OCI-LY3 (cell line): ENCODE data around the gene NGEF.

Source experiments
- H2AFZ ChIP-seq: fragments of 200-600, 300-600 bp; shearing (Covaris generic); 2 replicates; pipeline ENCODE4 v1.6.0; 2014; ENCODE audit warnings: antibody characterized with exemption, low read depth, low read length
- H3K27ac ChIP-seq: fragments of 200-600, 300-600 bp; sonication (generic); 2 replicates; pipeline ENCODE4 v1.5.1; 2014; ENCODE audit warnings: mild to moderate bottlenecking, low read length, moderate library complexity, mixed read lengths
- H3K27me3 ChIP-seq: fragments of 200-600, 300-600 bp; sonication (generic); 2 replicates; pipeline ENCODE4 v1.6.1; 2014; ENCODE audit warnings: low read depth, low read length, mixed read lengths
- H3K36me3 ChIP-seq: fragments of 200-600, 300-600 bp; sonication (generic); replicated peaks from 2 replicates; pipeline ENCODE3; 2014; ENCODE audit warnings: low read depth, low read length, mixed read lengths
- H3K4me1 ChIP-seq: fragments of 300-600, 200-600 bp; sonication (generic); 2 replicates; pipeline ENCODE4 v1.6.1; 2014; ENCODE audit warnings: low read length, mixed read lengths
- H3K4me2 ChIP-seq: fragments of 200-600, 300-600 bp; sonication (generic); 2 replicates; pipeline ENCODE4 v1.6.1; 2014; ENCODE audit warnings: low read length, mixed read lengths
- H3K4me3 ChIP-seq: fragments of 300-600, 200-600 bp; sonication (generic); 2 replicates; pipeline ENCODE4 v1.5.1; 2014; ENCODE audit warnings: antibody characterized with exemption, mild to moderate bottlenecking, low read length, moderate library complexity
- H3K79me2 ChIP-seq: fragments of 300-600, 200-600 bp; shearing (Covaris generic); 2 replicates; pipeline ENCODE4 v1.6.1; 2014; ENCODE audit warnings: mild to moderate bottlenecking, low read length, mixed read lengths
- H3K9ac ChIP-seq: fragments of 300-600, 200-600 bp; shearing (Covaris generic); 2 replicates; pipeline ENCODE4 v1.6.0; 2014; ENCODE audit warnings: mild to moderate bottlenecking, low read length, moderate library complexity
- H3K9me3 ChIP-seq: fragments of 200-600, 300-600 bp; shearing (Covaris generic); 2 replicates; pipeline ENCODE4 v1.6.1; 2014; ENCODE audit warnings: low read length, mixed read lengths; ENCODE audit not compliant: insufficient read depth
- H4K20me1 ChIP-seq: fragments of 200-600, 300-600 bp; sonication (generic); 2 replicates; pipeline ENCODE4 v1.6.1; 2016; ENCODE audit warnings: low read length, mixed read lengths; ENCODE audit not compliant: insufficient read depth
- EZH2phosphoT487 ChIP-seq: fragments of 200-600 bp; shearing (Covaris generic); IDR thresholded peaks from 2 replicates; pipeline ENCODE4 v1.6.1; 2018; ENCODE audit warnings: antibody characterized with exemption, mixed run types, low read depth
- TF ChIP-seq, protein P1 (sequence below): fragments of 200-600, 300-600 bp; sonication (generic); IDR thresholded peaks from 2 replicates; pipeline ENCODE4 v1.5.1; 2014; ENCODE audit warnings: antibody characterized with exemption, low read length, low read depth

The NGEF gene

DNA sequence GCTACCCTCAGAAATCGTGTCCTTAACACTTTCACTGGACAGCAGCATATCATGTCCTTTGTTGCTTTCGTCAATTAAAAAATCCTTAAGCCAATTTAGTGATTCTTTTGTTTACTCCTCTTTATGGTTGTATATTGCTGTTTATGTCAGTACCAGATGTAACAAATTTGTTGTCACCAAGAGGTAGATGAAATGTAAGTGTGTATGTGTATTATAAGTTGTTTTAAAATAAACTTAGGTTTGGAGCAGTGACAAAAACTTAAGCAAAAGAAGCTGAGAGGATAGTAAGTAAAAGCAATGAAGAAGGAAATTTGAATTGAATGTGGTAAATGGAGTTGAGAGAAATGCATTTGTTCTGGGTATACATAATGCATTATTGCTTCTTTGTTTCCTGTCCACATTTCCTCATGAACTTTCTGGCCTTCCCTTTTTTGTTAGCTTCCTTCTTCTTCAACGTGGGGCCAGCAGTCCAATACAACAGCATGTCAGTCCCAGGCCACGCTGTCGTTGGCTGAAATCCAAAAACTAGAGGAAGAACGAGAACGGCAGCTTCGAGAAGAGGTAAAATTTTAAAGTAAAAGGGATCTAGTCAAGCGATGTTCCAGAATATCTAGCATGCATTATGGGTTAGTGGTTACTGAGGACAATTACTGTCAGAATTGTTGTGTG is 173.5 kb downstream of the NGEF start:
- Histone ChIP-seq H3K27ac (peak overlapping the region; percentile 14; the same call in 1 of the 2 replicates), H3K9me3 (no peaks in the 10 kb centered on the region), H3K9ac (no peak overlapping the region), H2AFZ (no peak overlapping the region), H3K36me3 (peaks cover 23% of the 10 kb centered on the region), H3K4me2 (no peak overlapping the region), H3K79me2 (no peaks in the 10 kb centered on the region), H4K20me1 (no peaks in the 10 kb centered on the region), H3K27me3 (no peaks in the 10 kb centered on the region), H3K4me3 (no peak overlapping the region), H3K4me1 (peaks cover 17% of the 10 kb centered on the region)
- TF ChIP-seq EZH2phosphoT487: no peak
- TF ChIP-seq, protein P1, sequence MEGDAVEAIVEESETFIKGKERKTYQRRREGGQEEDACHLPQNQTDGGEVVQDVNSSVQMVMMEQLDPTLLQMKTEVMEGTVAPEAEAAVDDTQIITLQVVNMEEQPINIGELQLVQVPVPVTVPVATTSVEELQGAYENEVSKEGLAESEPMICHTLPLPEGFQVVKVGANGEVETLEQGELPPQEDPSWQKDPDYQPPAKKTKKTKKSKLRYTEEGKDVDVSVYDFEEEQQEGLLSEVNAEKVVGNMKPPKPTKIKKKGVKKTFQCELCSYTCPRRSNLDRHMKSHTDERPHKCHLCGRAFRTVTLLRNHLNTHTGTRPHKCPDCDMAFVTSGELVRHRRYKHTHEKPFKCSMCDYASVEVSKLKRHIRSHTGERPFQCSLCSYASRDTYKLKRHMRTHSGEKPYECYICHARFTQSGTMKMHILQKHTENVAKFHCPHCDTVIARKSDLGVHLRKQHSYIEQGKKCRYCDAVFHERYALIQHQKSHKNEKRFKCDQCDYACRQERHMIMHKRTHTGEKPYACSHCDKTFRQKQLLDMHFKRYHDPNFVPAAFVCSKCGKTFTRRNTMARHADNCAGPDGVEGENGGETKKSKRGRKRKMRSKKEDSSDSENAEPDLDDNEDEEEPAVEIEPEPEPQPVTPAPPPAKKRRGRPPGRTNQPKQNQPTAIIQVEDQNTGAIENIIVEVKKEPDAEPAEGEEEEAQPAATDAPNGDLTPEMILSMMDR: no peak

- no peak overlapping the region; the same call in 1 of the 2 replicates for H2AFZ ChIP-seq
- H3K27me3 ChIP-seq: no peaks in the 10 kb centered on the region
- H3K4me2 ChIP-seq: peak overlapping the region; percentile 72
- no peaks in the 10 kb centered on the region for H3K9me3 ChIP-seq
- H3K36me3 ChIP-seq: peaks cover 20% of the 10 kb centered on the region
- TF ChIP-seq EZH2phosphoT487: no peak
- TF ChIP-seq, protein P1: no peak
- H3K79me2 ChIP-seq: no peaks in the 10 kb centered on the region
- peak overlapping the region; percentile 37 for H3K9ac ChIP-seq
- peak overlapping the region; percentile 66 for H3K27ac ChIP-seq
- H3K4me3 ChIP-seq: peak overlapping the region; percentile 50
- no peaks in the 10 kb centered on the region for H4K20me1 ChIP-seq
- peaks cover 17% of the 10 kb centered on the region for H3K4me1 ChIP-seq
Measured at GRCh38 chr2:232838406-232838874, 174.6 kb downstream of the NGEF start.

DNA sequence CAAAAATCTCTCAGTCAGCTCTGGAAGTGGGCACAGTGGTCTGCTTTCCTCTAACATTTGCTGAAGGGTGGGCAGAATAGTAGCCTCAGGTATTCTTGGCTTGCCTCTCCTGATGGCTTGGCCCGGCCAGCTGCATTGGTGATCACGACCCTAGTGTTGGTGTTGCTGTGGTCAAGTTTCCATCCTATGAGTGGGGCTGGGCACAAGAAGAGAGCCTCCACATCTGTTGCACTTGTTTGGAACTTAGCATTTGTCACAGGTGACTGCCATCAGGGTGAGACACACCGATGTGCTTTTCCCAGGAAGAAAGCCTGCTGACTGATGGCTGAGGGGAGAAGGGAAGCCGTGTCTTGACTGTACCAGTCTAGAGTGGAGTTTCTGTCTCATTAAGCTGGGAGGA is 176.1 kb downstream of the NGEF start:
- peaks cover 20% of the 10 kb centered on the region for H3K36me3 ChIP-seq
- no peak overlapping the region for H3K27ac ChIP-seq
- no peaks in the 10 kb centered on the region for H3K79me2 ChIP-seq
- H3K4me3 ChIP-seq: no peak overlapping the region
- H3K9me3 ChIP-seq: no peaks in the 10 kb centered on the region
- H3K9ac ChIP-seq: no peak overlapping the region
- no peak overlapping the region for H2AFZ ChIP-seq
- H4K20me1 ChIP-seq: no peaks in the 10 kb centered on the region
- no peaks in the 10 kb centered on the region for H3K27me3 ChIP-seq
- no peak overlapping the region for H3K4me2 ChIP-seq
- TF ChIP-seq, protein P1: no peak
- TF ChIP-seq EZH2phosphoT487: no peak
- peaks cover 17% of the 10 kb centered on the region for H3K4me1 ChIP-seq

GRCh38 chr2:232835687-232836208 is 177.3 kb downstream of the NGEF start:
- Histone ChIP-seq H3K36me3 (peaks cover 27% of the 10 kb centered on the region), H3K4me1 (peaks cover 17% of the 10 kb centered on the region), H3K79me2 (no peaks in the 10 kb centered on the region), H3K4me3 (no peak overlapping the region), H3K27ac (no peak overlapping the region), H4K20me1 (no peaks in the 10 kb centered on the region), H3K4me2 (no peak overlapping the region), H3K27me3 (no peaks in the 10 kb centered on the region), H3K9me3 (no peaks in the 10 kb centered on the region), H2AFZ (no peak overlapping the region), H3K9ac (no peak overlapping the region)
- TF ChIP-seq, protein P1: no peak
- TF ChIP-seq EZH2phosphoT487: no peak
